RWPE1 (cell line): Measurements from ENCODE around the gene HDAC9.

Source experiments
- CTCF ChIA-PET: fragments of 350-600 bp; sonication (Branson Sonifier 250); formaldehyde crosslinking; extraction: SDS; loops from one replicate; lab custom pipeline; 2021; lab: Yijun Ruan, JAX
- POLR2A ChIA-PET: fragments of 400-600 bp; formaldehyde crosslinking; extraction: SDS; loops from one replicate; lab custom pipeline; 2020; ENCODE audit warnings: antibody characterized with exemption; ENCODE audit not compliant: low non-redundant PET; lab: Yijun Ruan, JAX
- DNase-seq: peaks from one replicate; pipeline ENCODE4 v3.0.0; 2012; ENCODE audit warnings: low spot score
- H3K27ac ChIP-seq: fragments of 450-650 bp; 2 replicates; pipeline ENCODE4 v1.5.1; 2017
- TF ChIP-seq, protein P1 (sequence below): fragments of 450-650 bp; conservative IDR thresholded peaks from 2 replicates; pipeline ENCODE4 v1.5.1; 2017; ENCODE audit warnings: low read depth, mild to moderate bottlenecking

HDAC9 gene

DNA sequence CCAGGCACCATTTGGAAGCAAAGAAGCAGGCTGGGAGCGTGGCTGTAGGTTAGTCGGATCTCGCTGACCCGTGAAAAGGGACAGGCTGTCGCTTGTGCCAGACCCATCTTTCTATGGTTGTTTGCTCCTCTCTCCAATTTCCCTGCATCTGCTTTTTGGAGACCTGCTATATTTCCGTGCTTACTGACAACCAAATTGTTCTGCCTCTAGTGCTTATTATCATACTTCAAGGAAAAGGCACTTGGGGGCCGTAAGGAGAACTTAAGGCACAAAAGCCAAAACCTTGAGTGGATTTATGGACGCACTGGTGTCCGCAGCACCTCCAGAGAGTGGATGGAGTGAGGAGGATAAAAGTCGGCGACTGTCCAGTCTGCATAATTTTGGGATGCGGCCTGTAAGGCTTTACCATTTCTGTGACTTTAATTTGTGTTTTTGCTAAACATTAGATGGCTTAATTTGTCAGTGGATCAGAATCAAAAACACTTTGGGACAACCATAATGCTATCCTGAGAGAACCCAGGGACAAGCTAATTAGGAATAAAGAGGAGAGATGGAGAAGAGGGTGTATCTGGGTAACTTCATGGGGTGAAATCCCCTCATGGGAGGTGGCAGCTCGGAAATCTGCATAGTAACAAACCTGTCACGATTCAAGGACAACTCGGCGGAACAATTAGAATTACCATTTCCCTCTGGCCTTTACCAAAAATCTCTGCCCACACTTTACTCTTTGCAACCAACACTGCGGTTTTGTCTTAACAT lies 206.7 kb downstream of the HDAC9 start:
- DNase-seq, result no peak
- ChIA-PET POLR2A (no interaction called here), CTCF (no interaction called here)
- H3K27ac ChIP-seq, result no peak overlapping the region
- TF ChIP-seq, protein P1, sequence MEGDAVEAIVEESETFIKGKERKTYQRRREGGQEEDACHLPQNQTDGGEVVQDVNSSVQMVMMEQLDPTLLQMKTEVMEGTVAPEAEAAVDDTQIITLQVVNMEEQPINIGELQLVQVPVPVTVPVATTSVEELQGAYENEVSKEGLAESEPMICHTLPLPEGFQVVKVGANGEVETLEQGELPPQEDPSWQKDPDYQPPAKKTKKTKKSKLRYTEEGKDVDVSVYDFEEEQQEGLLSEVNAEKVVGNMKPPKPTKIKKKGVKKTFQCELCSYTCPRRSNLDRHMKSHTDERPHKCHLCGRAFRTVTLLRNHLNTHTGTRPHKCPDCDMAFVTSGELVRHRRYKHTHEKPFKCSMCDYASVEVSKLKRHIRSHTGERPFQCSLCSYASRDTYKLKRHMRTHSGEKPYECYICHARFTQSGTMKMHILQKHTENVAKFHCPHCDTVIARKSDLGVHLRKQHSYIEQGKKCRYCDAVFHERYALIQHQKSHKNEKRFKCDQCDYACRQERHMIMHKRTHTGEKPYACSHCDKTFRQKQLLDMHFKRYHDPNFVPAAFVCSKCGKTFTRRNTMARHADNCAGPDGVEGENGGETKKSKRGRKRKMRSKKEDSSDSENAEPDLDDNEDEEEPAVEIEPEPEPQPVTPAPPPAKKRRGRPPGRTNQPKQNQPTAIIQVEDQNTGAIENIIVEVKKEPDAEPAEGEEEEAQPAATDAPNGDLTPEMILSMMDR, result no peak

DNA sequence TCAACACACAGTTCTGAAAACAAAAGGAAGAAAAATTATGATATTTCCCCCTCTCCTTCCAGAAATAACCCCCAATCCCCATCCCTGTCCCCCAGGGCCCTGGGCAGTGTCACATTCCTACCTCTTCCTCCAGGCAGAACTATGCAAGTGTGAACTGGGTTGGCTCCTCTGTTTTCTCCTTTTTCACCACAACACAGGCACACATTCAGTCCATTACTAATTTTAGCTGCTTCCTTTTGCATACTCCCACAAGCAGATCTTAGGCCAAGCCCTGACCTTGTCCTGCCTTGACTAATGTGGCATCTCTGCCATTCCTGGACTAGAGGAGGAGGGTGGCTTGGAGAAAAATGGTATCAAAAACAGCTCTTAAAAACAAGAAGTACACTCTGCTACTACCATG lies 208.1 kb downstream of the HDAC9 start:
- POLR2A ChIA-PET, result no interaction called here
- CTCF ChIA-PET, result no interaction called here
- no peak for DNase-seq
- TF ChIP-seq, protein P1, result no peak
- H3K27ac ChIP-seq, result no peak overlapping the region

DNA sequence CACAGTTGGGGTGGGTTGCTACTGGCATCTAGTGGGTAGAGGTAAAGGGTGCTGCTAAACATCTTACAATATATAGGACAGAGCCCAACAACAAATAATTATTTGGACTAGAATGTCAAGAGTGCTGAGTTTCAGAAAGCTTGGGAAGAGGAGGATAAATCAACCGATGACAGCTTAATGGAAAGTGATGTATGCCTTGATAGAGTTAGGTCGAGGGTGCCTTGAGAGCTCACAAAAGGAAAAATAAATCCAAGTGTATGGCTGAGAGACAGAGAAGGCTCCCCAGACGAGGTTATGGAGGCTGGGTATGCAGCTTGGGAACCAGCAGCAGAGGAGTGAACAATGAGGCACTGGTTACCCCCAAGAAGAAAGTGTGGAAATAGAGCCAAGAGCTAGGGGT lies 211.1 kb downstream of the HDAC9 start:
- TF ChIP-seq, protein P1, result no peak
- POLR2A ChIA-PET, result no interaction called here
- CTCF ChIA-PET, result interaction anchor here (0.6 kb wide), 1 partner anchor 345 kb away, joined by 3 read pairs; no protein-coding TSS in a partner anchor
- DNase-seq, result no peak
- H3K27ac ChIP-seq, result no peak overlapping the region

DNA sequence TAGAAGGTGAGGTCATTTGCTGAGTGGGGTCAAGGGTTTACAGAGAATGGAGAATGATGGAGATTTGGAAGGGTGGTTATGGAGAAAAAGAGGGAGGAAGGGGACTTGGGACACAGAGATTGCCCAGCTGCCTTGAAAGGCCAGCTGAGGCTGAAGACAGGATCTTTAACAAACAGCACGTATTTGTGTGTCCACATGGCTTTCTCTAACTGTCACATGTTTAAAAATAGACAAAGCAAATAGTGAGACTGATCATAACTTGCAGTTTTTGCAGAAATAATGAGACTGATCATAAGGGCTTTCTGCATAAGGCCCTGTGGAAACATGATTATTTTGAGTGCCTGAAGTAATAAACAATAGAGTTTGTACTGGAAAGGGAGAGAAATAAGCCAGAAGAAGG lies 212.7 kb downstream of the HDAC9 start:
- POLR2A ChIA-PET, result no interaction called here
- CTCF ChIA-PET, result no interaction called here
- TF ChIP-seq, protein P1, result no peak
- H3K27ac ChIP-seq, result no peak overlapping the region
- no peak for DNase-seq

DNA sequence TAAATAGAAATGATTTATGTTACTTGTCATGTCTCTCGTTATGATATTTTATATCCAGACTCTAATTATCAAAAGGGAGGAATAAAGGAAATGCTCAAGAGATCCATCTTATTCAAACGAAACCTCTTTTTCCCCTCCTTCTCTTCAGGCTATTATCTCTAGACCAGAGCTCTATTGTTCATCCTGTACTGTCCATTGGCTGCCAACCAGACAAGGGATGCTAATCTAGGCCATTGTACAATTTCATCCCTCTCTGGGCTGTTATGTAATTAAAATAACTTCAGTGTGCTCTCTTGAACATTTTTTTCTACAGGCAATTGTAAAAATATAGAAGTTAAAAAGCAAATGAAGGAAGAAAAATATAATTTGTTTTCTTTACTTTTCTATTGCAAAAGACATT lies 220.4 kb downstream of the HDAC9 start:
- CTCF ChIA-PET, result interaction anchor here (0.5 kb wide), 1 partner anchor 391 kb away, joined by 3 read pairs; no protein-coding TSS in a partner anchor
- DNase-seq, result no peak
- TF ChIP-seq, protein P1, result no peak

DNA sequence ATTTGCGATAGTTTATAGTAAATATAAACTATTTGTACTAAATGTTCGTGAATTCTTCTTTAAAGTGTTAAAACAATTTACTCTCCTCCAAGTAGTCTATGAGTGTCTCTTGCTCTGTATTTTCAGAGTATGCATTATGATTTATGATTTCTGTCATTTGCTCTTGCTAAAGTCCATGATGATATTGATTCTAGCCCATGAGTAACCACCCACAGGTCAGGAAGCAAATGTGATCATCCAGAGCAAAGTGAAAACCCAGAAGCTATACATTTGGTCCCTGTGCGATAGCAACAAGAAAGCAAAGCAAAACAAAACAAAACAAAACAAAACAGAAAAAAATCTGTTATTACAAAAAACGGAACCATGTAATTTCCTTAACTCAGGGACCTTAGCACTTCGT lies 225.9 kb downstream of the HDAC9 start:
- no peak for DNase-seq
- ChIA-PET POLR2A (no interaction called here), CTCF (no interaction called here)
- TF ChIP-seq, protein P1, result no peak
- H3K27ac ChIP-seq, result no peak overlapping the region

More for the DNA sequence above, 220.4 kb downstream of the HDAC9 start:
- POLR2A ChIA-PET, result no interaction called here
- H3K27ac ChIP-seq, result no peak overlapping the region
